Urothelium cell line (cell line): Measurements from ENCODE around the gene CBR3.

ENCODE experiments used
- DNase-seq: peaks from one replicate; pipeline ENCODE4 v3.0.0; 2011; ENCODE audit warnings: low spot score, mixed read lengths
- FAIRE-seq: peaks from 2 replicates; lab custom pipeline; 2011; peaks lifted over from hg19 to GRCh38; lab: Jason Lieb, UNC

Gene CBR3

GRCh38 chr21:36179145-36179544 is 44.3 kb downstream of the CBR3 start:
- DNase-seq (no peak), FAIRE-seq (no peak)

- DNase-seq (no peak), FAIRE-seq (no peak)
Observed at GRCh38 chr21:36180963-36181362, 46.1 kb downstream of the CBR3 start.

GRCh38 chr21:36183144-36183795 is 48.4 kb downstream of the CBR3 start:
- no peak for DNase-seq
- no peak for FAIRE-seq

DNA sequence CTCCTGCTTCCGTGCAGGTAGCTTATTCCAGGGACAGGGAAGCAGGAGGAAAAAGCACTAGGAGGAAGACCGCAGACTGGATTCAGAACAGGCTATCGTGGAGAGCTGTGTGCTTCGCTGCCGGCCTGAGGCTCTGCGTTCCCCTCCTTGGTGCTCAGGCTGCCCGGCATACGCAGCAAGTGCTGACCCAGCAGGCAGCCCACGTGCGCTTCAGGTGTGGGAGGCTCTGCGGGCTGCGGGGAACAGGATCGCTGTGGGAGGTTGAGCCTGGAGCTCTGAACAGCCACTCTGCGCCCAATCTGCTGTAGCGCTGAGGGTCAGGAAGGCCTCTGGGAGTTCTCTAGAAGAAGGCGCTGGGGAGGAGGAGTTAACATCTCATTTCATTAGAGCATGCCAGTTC is 49.7 kb downstream of the CBR3 start:
- DNase-seq: no peak

DNA sequence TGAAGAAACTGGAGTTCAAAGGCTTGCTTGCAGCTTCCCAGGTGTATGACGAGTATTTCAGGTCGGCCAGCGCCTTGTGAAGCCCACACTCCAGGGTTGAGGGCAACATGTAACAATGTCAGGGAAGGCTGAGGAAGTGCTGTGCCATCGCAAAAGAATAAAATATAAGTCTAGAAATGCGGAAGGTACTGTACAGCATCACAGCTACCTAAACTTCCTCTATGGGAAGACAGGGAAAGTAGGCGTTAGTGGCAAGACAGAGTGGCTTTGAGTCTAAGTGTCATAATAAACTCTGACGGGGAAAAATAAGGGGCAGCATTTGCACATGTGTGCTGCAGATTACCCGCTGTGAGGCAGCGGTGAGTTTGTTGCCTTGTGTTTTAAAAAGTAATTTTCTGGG is 50.6 kb downstream of the CBR3 start:
- no peak for DNase-seq
- FAIRE-seq: no peak

More for the DNA sequence above, 49.7 kb downstream of the CBR3 start:
- FAIRE-seq: no peak

- DNase-seq (no peak), FAIRE-seq (no peak)
Observed at GRCh38 chr21:36186081-36186480, 51.2 kb downstream of the CBR3 start.

DNA sequence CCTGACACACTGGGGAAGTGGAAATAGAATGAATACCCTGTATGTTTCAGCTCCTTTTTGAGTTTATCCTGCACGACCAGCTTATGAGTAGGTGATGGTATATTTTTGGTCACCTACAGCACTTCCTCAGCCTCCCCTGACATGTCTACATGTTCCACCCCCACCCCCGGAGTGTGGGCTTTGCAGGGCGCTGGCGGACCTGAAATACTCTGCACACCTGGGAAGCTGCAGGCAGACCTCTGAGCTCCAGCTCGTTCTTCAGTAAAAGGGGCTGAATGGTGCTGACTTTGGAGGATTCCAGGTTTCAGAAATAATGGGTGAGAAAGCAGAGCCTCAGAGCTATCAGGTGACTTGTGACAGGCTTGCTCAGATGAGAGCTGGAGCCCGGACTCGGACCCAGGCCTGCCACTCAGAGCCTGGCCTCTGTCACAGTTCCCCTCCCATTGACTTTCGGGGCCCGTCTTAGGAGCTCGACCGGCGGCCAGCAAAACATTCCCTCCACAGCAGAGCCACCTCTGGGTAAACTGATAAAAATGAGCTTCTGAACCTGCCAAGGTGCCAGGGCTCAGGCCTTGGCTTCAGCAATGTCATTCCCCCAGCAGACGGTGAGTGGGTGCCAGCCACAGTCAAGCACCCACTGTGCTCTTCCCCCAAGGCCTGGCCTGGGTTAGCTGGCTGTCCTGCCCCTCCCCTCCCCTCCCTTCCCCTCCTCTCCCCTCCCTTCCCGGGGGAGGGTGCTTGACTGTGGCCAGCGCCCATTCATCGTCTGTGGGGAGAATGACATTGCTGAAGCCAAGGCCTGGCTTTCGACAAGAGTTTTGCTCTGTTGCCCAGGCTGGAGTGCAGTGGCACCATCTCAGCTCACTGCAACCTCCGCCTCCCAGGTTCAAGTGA is 51.9 kb downstream of the CBR3 start:
- DNase-seq (no peak), FAIRE-seq (no peak)

DNA sequence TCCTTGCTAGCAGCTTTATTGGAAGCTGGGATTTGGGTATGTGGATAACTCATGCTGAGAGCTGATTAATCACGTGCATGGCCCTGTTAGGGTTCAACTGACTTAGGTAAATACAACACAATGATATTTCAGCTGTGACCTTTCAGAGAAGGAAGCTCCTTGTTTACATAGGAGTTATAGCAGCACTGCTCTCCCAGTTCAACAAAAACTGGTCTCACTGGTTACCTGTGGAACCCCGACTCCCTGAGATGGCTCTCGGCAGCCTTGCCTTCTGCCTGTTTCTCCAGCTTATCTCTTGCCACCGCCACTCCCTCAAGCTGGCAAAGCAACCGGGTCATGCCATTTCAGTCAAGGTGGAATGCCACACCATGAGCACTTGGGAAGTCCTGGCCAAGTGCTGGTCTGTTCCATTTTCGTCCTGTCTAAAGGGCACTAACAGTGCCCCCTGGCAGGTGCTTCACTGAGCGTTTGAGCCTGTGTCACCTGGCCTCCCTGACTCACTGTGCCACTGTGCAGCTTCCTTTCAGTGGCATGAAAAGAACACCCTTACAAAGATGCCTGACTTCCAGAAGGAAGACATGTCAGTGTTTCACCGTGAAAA is 53.3 kb downstream of the CBR3 start:
- no peak for DNase-seq
- no peak for FAIRE-seq

GRCh38 chr21:36188937-36189336 is 54.1 kb downstream of the CBR3 start:
- DNase-seq (no peak), FAIRE-seq (no peak)

GRCh38 chr21:36190736-36191135 is 55.9 kb downstream of the CBR3 start:
- no peak for DNase-seq
- FAIRE-seq: no peak

GRCh38 chr21:36193200-36193599 is 58.3 kb downstream of the CBR3 start:
- DNase-seq (no peak), FAIRE-seq (no peak)

- no peak for FAIRE-seq
- DNase-seq: no peak
Observed at GRCh38 chr21:36194024-36194423, 59.1 kb downstream of the CBR3 start.

DNA sequence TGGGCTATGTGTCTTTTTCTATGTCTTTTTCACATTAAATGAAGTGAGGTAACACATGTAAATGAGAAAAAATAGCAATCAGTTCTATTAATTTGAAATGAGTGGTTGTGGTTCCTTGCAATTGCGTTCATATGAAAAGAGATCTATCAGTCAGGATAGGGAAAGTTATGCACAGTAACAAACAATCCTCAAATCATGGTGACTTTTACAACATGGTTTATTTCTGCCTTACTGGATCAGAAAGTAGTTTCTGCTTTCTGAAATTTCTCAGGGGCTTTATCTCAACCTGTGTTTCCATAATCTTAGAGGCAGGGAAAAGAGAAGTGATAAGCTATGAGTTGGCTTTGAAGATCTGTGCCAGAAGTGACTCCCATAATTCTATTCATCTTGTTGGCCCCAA is 60.7 kb downstream of the CBR3 start:
- DNase-seq (no peak), FAIRE-seq (no peak)
